Transverse colon (tissue), 4 donors: ENCODE results near the gene SYT10. TPM values are rescaled to one million over a fixed set of nuclear protein-coding genes. Genes with fewer than 3 reads are reported as not detected.

Source experiments
- DNase-seq: peaks from one replicate; pipeline ENCODE4 v3.0.0-alpha.2; 2019
- H3K27ac ChIP-seq, 4 donors: fragments of 200-600 bp; sonication (generic); 2 replicates each; pipeline ENCODE4 v1.5.1; 2016 to 2018; ENCODE audit warnings: inconsistent platforms in 4 of 4
- H3K27me3 ChIP-seq: fragments of 200-600 bp; sonication (generic); 2 replicates; pipeline ENCODE4 v1.5.1; 2017; ENCODE audit warnings: inconsistent platforms
- H3K36me3 ChIP-seq, 4 donors: fragments of 200-600 bp; sonication (generic); 2 replicates each; pipeline ENCODE4 v1.5.1; 2017 to 2019; ENCODE audit warnings: inconsistent platforms in 4 of 4
- H3K4me1 ChIP-seq, 4 donors: fragments of 200-600 bp; sonication (generic); 2 replicates each; pipeline ENCODE4 v1.5.1; 2017 to 2020; ENCODE audit warnings: inconsistent platforms in 4 of 4
- H3K4me3 ChIP-seq, 4 donors: fragments of 200-600 bp; sonication (generic); 1 replicate in 1 of 4; 2 replicates in 3 of 4; pipeline versions ENCODE4 v1.5.1 to v1.6.1; 2017 to 2019; ENCODE audit warnings: inconsistent platforms in 4 of 4
- H3K9me3 ChIP-seq, 2 donors: fragments of 200-600 bp; sonication (generic); 2 replicates each; pipeline ENCODE4 v1.5.1; 2017 to 2019; ENCODE audit warnings: inconsistent platforms in 2 of 2
- EP300 ChIP-seq: sonication (generic); formaldehyde crosslinking; IDR thresholded peaks from one replicate; pipeline ENCODE4 v1.6.1; 2017; ENCODE audit warnings: antibody characterized with exemption, low read depth
- POLR2A ChIP-seq: fragments of 450-650 bp; IDR thresholded peaks from one replicate; pipeline ENCODE4 v1.6.1; 2016; ENCODE audit warnings: antibody characterized with exemption, mild to moderate bottlenecking, moderate library complexity
- POLR2AphosphoS5 ChIP-seq, 3 donors: sonication (generic); formaldehyde crosslinking; IDR thresholded peaks; one replicate each; pipeline ENCODE4 v1.6.1; 2016; ENCODE audit warnings: antibody characterized with exemption in 3 of 3
- WGBS, 2 donors: methylation state at CpG; one replicate each; pipeline ENCODE4 v1.1.5; 2018; ENCODE audit warnings: low coverage in 1 of 2; 5-methylcytosine and 5-hydroxymethylcytosine counted together
- in situ Hi-C, 4 donors: fragments of 200-750 bp; cut with MboI; loops; one replicate each; pipeline versions ENCODE4 v1.15.0 to v1.15.1; 2017; ENCODE audit warnings: low sequenced_read_pairs in 3 of 4, low pct_ligation_motif_present in 1 of 4, low pct_unique_long_range_greater_than_20kb in 1 of 4
- intact Hi-C: fragments of 100-400 bp; cut with DNase I; formaldehyde crosslinking; loops from one replicate; pipeline ENCODE4 v1.15.1; 2023; ENCODE audit warnings: low total_unique reads
- total RNA-seq, 4 donors: library from RNA; depleted of rRNA; stranded (reverse); fragments of >200 nt; gene quantifications; one replicate each; pipeline ENCODE4 v1.1.0, GENCODE V29; 2016
- TF ChIP-seq, protein P1 (sequence below), 5 experiments: fragments of 200-600 bp in 3 of 5; fragments of 450-650 bp in 2 of 5; sonication (generic) in 3 of 5; IDR thresholded peaks; 1 replicate in 2 of 5; 2 replicates in 3 of 5; pipeline ENCODE4 v1.5.1; 2016 to 2017; ENCODE audit warnings: antibody characterized with exemption in 5 of 5, inconsistent platforms in 3 of 5, mild to moderate bottlenecking in 2 of 5, moderate library complexity in 1 of 5

SYT10 gene, protein sequence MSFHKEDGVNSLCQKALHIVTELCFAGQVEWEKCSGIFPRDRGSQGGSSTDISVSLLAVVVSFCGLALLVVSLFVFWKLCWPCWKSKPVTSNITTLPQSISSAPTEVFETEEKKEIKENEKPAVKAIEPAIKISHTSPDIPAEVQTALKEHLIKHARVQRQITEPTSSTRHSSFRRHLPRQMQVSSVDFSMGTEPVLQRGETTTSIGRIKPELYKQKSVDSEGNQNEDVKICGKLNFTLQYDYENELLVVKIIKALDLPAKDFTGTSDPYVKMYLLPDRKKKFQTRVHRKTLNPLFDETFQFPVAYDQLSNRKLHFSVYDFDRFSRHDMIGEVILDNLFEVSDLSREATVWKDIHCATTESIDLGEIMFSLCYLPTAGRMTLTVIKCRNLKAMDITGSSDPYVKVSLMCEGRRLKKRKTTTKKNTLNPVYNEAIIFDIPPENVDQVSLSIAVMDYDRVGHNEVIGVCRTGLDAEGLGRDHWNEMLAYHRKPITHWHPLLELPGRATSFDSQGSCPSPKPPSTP
- 1 to 10 TPM in 1 of 4 donors, under 1 TPM in 2, not detected in 1; 0.48 to 1.6 (median 0.96) TPM for total RNA-seq

DNA sequence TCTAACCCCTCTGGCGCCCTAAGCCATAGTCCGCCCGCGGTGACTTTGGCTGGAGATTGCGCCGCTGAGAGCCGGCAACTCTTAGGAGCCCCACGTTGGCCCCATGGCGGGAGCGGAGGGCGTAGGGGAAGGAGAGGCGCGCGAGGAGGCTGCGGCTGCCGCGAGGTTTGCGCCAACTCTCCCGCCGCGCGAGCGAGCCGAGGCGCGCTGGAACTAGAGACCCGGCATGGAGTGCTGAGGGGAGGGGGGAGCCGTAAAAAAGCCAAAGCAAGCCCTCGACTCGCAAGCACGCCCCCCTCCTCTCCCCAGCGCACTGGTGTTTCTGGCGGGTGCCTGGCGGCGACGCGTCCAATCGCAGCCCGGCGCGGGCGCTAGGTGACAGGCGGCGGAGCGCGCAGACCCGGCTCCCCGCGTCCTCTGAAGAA is at the start of gene SYT10:
Gene SYT10 (minus strand): TSS at position 233 of the 425 bp plus-strand sequence. CDS start 297 bp downstream, outside the sequence.
- no peak for TF ChIP-seq EP300
- TF ChIP-seq, protein P1, sequence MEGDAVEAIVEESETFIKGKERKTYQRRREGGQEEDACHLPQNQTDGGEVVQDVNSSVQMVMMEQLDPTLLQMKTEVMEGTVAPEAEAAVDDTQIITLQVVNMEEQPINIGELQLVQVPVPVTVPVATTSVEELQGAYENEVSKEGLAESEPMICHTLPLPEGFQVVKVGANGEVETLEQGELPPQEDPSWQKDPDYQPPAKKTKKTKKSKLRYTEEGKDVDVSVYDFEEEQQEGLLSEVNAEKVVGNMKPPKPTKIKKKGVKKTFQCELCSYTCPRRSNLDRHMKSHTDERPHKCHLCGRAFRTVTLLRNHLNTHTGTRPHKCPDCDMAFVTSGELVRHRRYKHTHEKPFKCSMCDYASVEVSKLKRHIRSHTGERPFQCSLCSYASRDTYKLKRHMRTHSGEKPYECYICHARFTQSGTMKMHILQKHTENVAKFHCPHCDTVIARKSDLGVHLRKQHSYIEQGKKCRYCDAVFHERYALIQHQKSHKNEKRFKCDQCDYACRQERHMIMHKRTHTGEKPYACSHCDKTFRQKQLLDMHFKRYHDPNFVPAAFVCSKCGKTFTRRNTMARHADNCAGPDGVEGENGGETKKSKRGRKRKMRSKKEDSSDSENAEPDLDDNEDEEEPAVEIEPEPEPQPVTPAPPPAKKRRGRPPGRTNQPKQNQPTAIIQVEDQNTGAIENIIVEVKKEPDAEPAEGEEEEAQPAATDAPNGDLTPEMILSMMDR (IDR thresholded peaks at IDR 0.05): no peak
- TF ChIP-seq POLR2A: no peak
- no peak for TF ChIP-seq POLR2AphosphoS5 (IDR thresholded peaks at IDR 0.05)
- peak within 1 kb of the TSS in 1 of 4 donors; percentile 17 for H3K27ac ChIP-seq
- peak within 1 kb of the TSS; percentile 25 to 59 (median 36) for H3K4me3 ChIP-seq
- 16% methylated on average over 49 of the region's 49 CpGs; no CpG with 5 or more reads in 1 of the 2 donors for WGBS, 2 donors
- no peaks in the 10 kb centered on the region for H3K9me3 ChIP-seq
- H3K27me3 ChIP-seq: peaks cover 61% of the 10 kb centered on the region
- peaks cover 0 to 8% (median 4%) of the 10 kb centered on the region in 4 donors for H3K4me1 ChIP-seq
- intact Hi-C loops (loop anchor here (5.0 kb wide), 1 partner anchor 1792 kb away; no protein-coding TSS in a partner anchor), in situ Hi-C loops (no loop called here)
- DNase-seq: no peak
- no peaks in the 10 kb centered on the region for H3K36me3 ChIP-seq

GRCh38 chr12:33488036-33488435 is 48.4 kb upstream of the SYT10 start:
- WGBS, 2 donors: 22% methylated on average over 1 of the region's 1 CpG; no CpG with 5 or more reads in 1 of the 2 donors
- Histone ChIP-seq H3K27ac (no peak overlapping the region), H3K4me1 (no peaks in the 10 kb centered on the region), H3K36me3 (no peaks in the 10 kb centered on the region), H3K9me3 (no peaks in the 10 kb centered on the region), H3K27me3 (no peaks in the 10 kb centered on the region), H3K4me3 (no peak overlapping the region)
- intact Hi-C loops: no loop called here
- no peak for DNase-seq
- in situ Hi-C loops: no loop called here
- TF ChIP-seq, protein P1 (IDR thresholded peaks at IDR 0.05): no peak
- TF ChIP-seq POLR2AphosphoS5 (IDR thresholded peaks at IDR 0.05) (no peak), EP300 (no peak), POLR2A (no peak)

- DNase-seq: no peak
- WGBS, 2 donors: 35 to 50% methylated on average over 2 of the region's 2 CpGs
- TF ChIP-seq, protein P1 (IDR thresholded peaks at IDR 0.05): no peak
- TF ChIP-seq POLR2AphosphoS5 (IDR thresholded peaks at IDR 0.05) (no peak), EP300 (no peak), POLR2A (no peak)
- H3K36me3 ChIP-seq: no peaks in the 10 kb centered on the region
- intact Hi-C loops (no loop called here), in situ Hi-C loops (no loop called here)
- no peaks in the 10 kb centered on the region for H3K4me1 ChIP-seq
- H3K27ac ChIP-seq: no peak overlapping the region
- H3K27me3 ChIP-seq: no peaks in the 10 kb centered on the region
- H3K4me3 ChIP-seq: no peak overlapping the region
- H3K9me3 ChIP-seq: no peaks in the 10 kb centered on the region
Observed at GRCh38 chr12:33486058-33486457, 46.4 kb upstream of the SYT10 start.

- in situ Hi-C loops: no loop called here
Observed at GRCh38 chr12:33484161-33484560, 44.5 kb upstream of the SYT10 start.

More at GRCh38 chr12:33484161-33484560, 44.5 kb upstream of the SYT10 start:
- H3K9me3 ChIP-seq: no peaks in the 10 kb centered on the region
- DNase-seq: no peak
- H3K4me3 ChIP-seq: no peak overlapping the region
- H3K27ac ChIP-seq: no peak overlapping the region
- 48 to 71% methylated on average over 1 of the region's 1 CpG for WGBS, 2 donors
- H3K27me3 ChIP-seq: no peaks in the 10 kb centered on the region
- H3K36me3 ChIP-seq: no peaks in the 10 kb centered on the region
- intact Hi-C loops: no loop called here
- TF ChIP-seq POLR2AphosphoS5 (IDR thresholded peaks at IDR 0.05) (no peak), EP300 (no peak), POLR2A (no peak)
- TF ChIP-seq, protein P1 (IDR thresholded peaks at IDR 0.05): no peak
- no peaks in the 10 kb centered on the region for H3K4me1 ChIP-seq
